HG02885 (cell line): Measurements from ENCODE around the gene EXOC6.
"Not testable (repeated sequence)": the region's sequence is repeated elsewhere in the genome, so short reads cannot be mapped to it uniquely, and the experiment has no call there.

Source experiments
- ATAC-seq: cut with Tn5 transposase; IDR thresholded peaks from one replicate; pipeline ENCODE4 v1.9.1; 2021; ENCODE audit warnings: mild to moderate bottlenecking; ENCODE audit not compliant: unreplicated experiment, poor library complexity

Gene EXOC6

DNA sequence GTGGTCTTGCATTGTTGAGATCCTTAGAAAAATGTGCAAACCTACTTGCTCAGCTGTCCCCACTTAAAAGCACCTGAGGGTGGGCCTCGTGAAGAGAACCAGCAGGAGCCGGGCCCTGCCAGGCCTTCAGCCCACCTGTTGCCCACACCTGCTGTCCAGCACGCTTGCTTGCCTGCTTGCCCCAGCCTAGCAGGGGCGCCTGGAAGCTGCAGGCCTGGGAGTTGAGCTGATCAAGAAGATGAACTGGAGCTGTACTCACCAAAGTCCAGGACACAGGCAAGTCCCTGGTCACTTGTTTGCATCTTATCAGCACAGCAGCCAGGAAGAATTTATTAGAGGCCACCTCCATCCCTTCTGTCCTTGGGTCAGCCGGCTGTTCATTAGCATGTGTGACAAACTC is 248.6 kb downstream of the EXOC6 start:
- no peak for ATAC-seq

DNA sequence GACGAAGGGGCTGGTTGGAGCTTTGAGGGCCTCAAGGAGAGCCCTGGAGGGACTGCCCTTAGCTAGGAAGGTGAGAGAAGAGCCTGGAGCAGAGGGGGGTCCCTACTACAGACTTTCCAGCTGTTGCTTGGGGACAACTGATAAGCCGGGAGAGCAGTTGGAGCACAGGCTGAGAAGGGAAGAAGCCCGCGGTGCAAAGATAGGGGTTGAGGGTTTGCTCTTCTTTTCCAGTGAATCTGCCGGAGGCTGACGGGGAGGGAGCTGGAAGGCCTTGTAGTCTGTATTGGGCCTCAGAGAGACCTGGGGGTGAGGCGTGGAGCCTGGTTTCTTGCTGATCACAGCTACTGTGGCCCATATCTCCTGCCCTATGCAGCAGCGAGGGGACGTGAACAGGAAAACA is 249.1 kb downstream of the EXOC6 start:
- ATAC-seq = no peak

DNA sequence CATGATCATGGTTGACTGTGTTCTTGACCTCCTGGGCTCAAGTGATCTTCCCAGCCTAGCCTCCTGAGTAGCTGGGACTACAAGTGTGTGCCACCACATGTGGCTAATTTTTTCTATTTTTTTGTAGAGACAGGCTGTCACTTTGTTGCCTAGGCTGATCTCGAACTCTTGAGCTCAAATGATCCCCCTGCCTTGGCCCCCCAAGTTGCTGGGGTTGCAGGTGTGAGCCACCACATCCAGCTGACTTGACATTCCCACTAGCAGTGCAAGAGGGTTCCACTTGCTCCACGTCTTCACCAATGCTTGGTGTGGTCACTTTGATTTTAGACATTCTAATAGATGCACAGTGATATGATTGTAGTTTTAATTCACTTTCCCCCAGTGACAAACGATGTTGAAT is 250.5 kb downstream of the EXOC6 start:
- no peak for ATAC-seq

- no peak for ATAC-seq
Observed at GRCh38 chr10:93099670-93100069, 251.3 kb downstream of the EXOC6 start.

GRCh38 chr10:93101148-93101547 is 252.8 kb downstream of the EXOC6 start:
- ATAC-seq = not testable (repeated sequence)

DNA sequence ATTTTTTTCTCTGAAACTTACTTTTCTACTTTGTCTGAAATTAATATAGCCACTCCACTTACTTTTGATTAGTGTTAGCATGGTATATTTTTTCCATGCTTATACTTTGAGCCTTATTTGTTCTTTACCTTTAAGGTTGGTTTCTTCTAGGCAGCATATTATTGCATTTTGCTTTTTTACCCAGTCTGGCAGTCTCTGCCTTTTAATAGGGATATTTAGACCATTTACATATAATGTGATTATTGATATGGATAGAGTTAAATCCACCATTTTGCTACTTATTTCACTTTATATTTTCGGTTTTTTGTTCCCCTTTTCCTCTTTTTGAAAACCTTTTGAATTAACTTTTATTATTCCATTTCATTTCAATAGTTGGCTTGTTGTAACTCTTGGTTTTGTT is 255.6 kb downstream of the EXOC6 start:
- ATAC-seq = no peak

GRCh38 chr10:93106631-93107072 is 258.3 kb downstream of the EXOC6 start:
- ATAC-seq = no peak
